Mesenteric fat pad (tissue), 1 donor: ENCODE data around the gene EXOG. TPM values are rescaled to one million over a fixed set of nuclear protein-coding genes. Genes with fewer than 3 reads are reported as not detected.

ENCODE experiments used
- DNase-seq: peaks from one replicate; pipeline ENCODE4 v3.0.0-alpha.2; 2020; ENCODE audit warnings: low spot score
- total RNA-seq: library from RNA; stranded (reverse); fragmentation: NEBNext Ultra II Directional; extraction: Animal tissue kit (Norgen Biotek cat#: 25700); gene quantifications from one replicate; pipeline ENCODE4 v1.2.1, GENCODE V29; 2021
- donor health status: DM: yes; HTN: yes; CAD: no.

The EXOG gene
- total RNA-seq, 1 donor from 2014 or later = 7.3 TPM

- no peak for DNase-seq
Observed at GRCh38 chr3:38472342-38472741, 23.8 kb upstream of the EXOG start.

GRCh38 chr3:38473229-38473628 is 22.9 kb upstream of the EXOG start:
- no peak for DNase-seq

GRCh38 chr3:38474928-38475605 is 21.1 kb upstream of the EXOG start:
- no peak for DNase-seq

GRCh38 chr3:38475716-38476115 is 20.4 kb upstream of the EXOG start:
- DNase-seq = no peak

GRCh38 chr3:38476157-38476756 is 19.9 kb upstream of the EXOG start:
- DNase-seq = no peak

- no peak for DNase-seq
Observed at GRCh38 chr3:38477057-38477820, 18.9 kb upstream of the EXOG start.

- no peak for DNase-seq
Observed at GRCh38 chr3:38477839-38478450, 18.2 kb upstream of the EXOG start.

GRCh38 chr3:38478901-38479300 is 17.2 kb upstream of the EXOG start:
- no peak for DNase-seq

- DNase-seq = no peak
Observed at GRCh38 chr3:38479431-38480092, 16.6 kb upstream of the EXOG start.

GRCh38 chr3:38480093-38480445 is 16.1 kb upstream of the EXOG start:
- DNase-seq = no peak

- DNase-seq = no peak
Observed at GRCh38 chr3:38480930-38481329, 15.2 kb upstream of the EXOG start.

- DNase-seq = no peak
Observed at GRCh38 chr3:38482951-38483350, 13.2 kb upstream of the EXOG start.

- no peak for DNase-seq
Observed at GRCh38 chr3:38487323-38487722, 8.8 kb upstream of the EXOG start.

GRCh38 chr3:38488949-38489348 is 7.2 kb upstream of the EXOG start:
- no peak for DNase-seq

GRCh38 chr3:38489766-38490165 is 6.4 kb upstream of the EXOG start:
- no peak for DNase-seq

GRCh38 chr3:38490281-38491030 is 5.7 kb upstream of the EXOG start:
- no peak for DNase-seq

- DNase-seq = no peak
Observed at GRCh38 chr3:38491215-38491614, 4.9 kb upstream of the EXOG start.

- DNase-seq = no peak
Observed at GRCh38 chr3:38493031-38493430, 3.1 kb upstream of the EXOG start.

GRCh38 chr3:38497031-38497430 is 891 bp downstream of the EXOG start:
- DNase-seq = no peak

GRCh38 chr3:38500688-38501417 is 4.7 kb downstream of the EXOG start:
- DNase-seq = no peak
